Keratinocyte (primary cell): ENCODE results near the gene FLVCR1.

ENCODE experiments used
- EZH2 ChIP-seq: IDR thresholded peaks from one replicate; pipeline ENCODE4 v1.6.1; 2012; ENCODE audit warnings: inconsistent platforms, mild to moderate bottlenecking, low read length, moderate library complexity
- TF ChIP-seq, protein P1 (sequence below), 3 experiments: IDR thresholded peaks in 1 of 3; conservative IDR thresholded peaks in 1 of 3; optimal IDR thresholded peaks in 1 of 3; 2 replicates in 2 of 3; 3 replicates in 1 of 3; pipeline versions ENCODE3 to v1.5.1; 2011; ENCODE audit warnings: low read length in 3 of 3, mild to moderate bottlenecking in 3 of 3, moderate library complexity in 2 of 3, control low read depth in 1 of 3, inconsistent platforms in 1 of 3; ENCODE audit not compliant: insufficient read depth in 2 of 3; ENCODE audit errors: extremely low read depth in 1 of 3

DNA sequence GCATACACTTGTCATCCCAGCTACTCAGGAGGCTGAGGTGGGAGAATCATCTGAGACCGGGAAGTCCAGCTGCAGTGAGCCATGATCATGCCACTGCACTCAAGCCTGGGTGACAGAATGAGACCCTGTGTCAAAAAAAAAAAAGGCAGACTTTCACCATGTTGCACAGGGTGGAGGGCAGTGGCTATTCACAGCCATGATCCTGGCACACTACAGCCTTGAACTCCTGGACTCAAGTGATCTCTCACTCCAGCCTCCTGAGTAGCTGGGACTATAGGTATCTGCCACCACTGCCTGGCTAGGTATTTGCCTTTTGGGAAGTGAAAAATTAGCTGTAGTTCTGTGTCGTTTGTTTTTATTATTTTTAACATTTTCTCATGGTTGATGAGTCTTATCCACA is 29.7 kb upstream of the FLVCR1 start:
- TF ChIP-seq, protein P1, sequence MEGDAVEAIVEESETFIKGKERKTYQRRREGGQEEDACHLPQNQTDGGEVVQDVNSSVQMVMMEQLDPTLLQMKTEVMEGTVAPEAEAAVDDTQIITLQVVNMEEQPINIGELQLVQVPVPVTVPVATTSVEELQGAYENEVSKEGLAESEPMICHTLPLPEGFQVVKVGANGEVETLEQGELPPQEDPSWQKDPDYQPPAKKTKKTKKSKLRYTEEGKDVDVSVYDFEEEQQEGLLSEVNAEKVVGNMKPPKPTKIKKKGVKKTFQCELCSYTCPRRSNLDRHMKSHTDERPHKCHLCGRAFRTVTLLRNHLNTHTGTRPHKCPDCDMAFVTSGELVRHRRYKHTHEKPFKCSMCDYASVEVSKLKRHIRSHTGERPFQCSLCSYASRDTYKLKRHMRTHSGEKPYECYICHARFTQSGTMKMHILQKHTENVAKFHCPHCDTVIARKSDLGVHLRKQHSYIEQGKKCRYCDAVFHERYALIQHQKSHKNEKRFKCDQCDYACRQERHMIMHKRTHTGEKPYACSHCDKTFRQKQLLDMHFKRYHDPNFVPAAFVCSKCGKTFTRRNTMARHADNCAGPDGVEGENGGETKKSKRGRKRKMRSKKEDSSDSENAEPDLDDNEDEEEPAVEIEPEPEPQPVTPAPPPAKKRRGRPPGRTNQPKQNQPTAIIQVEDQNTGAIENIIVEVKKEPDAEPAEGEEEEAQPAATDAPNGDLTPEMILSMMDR (optimal IDR thresholded peaks at IDR 0.05 in 1 of 3, IDR thresholded peaks at IDR 0.05 in 1 of 3, conservative IDR thresholded peaks at IDR 0.05 in 1 of 3; ENCODE audit: extremely low read depth in 1 of 3, insufficient read depth in 2 of 3, low read length in 3 of 3), result no peak
- no peak for TF ChIP-seq EZH2
